MM.1S (cell line): ENCODE data around the gene RSPH10B.
"Not testable (repeated sequence)": the region's sequence is repeated elsewhere in the genome, so short reads cannot be mapped to it uniquely, and the experiment has no call there.

ENCODE experiments used
- EZH2 ChIP-seq: fragments of 300-600 bp; sonication (generic); optimal IDR thresholded peaks from 2 replicates; pipeline ENCODE3; 2017; ENCODE audit warnings: low read depth, mild to moderate bottlenecking, antibody characterized with exemption, low read length, mixed read lengths
- TF ChIP-seq, protein P1 (sequence below): fragments of 300-600 bp; sonication (generic); IDR thresholded peaks from 2 replicates; pipeline ENCODE4 v1.5.1; 2016; ENCODE audit warnings: antibody characterized with exemption, low read length, mixed read lengths

DNA sequence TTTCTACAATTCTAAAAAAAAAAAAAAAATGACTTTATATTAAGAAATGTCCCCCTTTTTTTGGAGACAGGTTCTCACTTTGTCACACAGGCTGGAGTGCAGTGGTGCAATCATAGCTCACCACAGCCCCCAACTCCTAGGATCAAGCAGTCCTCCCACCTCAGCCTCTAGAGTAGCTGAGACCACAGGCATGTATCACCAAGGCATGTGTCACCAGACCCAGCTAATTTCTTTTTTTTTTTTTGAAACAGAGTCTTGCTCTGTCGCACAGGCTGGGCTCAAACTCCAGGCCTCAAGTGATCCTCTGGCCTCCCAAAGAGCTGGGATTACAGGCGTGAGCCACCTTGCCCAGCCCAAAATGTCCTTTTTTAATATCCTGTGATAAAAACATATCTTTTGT, 46.3 kb downstream of the RSPH10B start:
- TF ChIP-seq, protein P1, sequence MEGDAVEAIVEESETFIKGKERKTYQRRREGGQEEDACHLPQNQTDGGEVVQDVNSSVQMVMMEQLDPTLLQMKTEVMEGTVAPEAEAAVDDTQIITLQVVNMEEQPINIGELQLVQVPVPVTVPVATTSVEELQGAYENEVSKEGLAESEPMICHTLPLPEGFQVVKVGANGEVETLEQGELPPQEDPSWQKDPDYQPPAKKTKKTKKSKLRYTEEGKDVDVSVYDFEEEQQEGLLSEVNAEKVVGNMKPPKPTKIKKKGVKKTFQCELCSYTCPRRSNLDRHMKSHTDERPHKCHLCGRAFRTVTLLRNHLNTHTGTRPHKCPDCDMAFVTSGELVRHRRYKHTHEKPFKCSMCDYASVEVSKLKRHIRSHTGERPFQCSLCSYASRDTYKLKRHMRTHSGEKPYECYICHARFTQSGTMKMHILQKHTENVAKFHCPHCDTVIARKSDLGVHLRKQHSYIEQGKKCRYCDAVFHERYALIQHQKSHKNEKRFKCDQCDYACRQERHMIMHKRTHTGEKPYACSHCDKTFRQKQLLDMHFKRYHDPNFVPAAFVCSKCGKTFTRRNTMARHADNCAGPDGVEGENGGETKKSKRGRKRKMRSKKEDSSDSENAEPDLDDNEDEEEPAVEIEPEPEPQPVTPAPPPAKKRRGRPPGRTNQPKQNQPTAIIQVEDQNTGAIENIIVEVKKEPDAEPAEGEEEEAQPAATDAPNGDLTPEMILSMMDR: not testable (repeated sequence)
- not testable (repeated sequence) for TF ChIP-seq EZH2
